Adrenal gland (tissue), 12 donors: ENCODE data around the gene RPS6KC1. TPM values are rescaled to one million over a fixed set of nuclear protein-coding genes. Genes with fewer than 3 reads are reported as not detected.

Experiments
- DNase-seq, 7 donors: peaks; one replicate each; pipeline ENCODE4 v3.0.0-alpha.2; 2019 to 2020
- H3K27ac ChIP-seq, 5 donors: fragments of 200-600 bp; sonication (generic) in 4 of 5; 1 replicate in 3 of 5; 2 replicates in 2 of 5; pipeline versions ENCODE4 v1.5.1 to v1.8.0; 2016 to 2020; ENCODE audit warnings: mild to moderate bottlenecking in 1 of 5
- H3K27me3 ChIP-seq: fragments of 200-600 bp; 2 replicates; pipeline ENCODE4 v1.8.0; 2021
- H3K36me3 ChIP-seq, 2 donors: fragments of 200-600 bp; replicated peaks in 1 of 2; 1 replicate in 1 of 2; 2 replicates in 1 of 2; pipeline versions ENCODE4 v1.5.1 to v1.8.0; 2018 to 2022
- H3K4me1 ChIP-seq, 2 donors: fragments of 200-600 bp; replicated peaks in 1 of 2; 1 replicate in 1 of 2; 2 replicates in 1 of 2; pipeline versions ENCODE4 v1.5.1 to v1.8.0; 2018 to 2021
- H3K4me3 ChIP-seq, 4 donors: fragments of 200-600 bp; sonication (generic) in 3 of 4; one replicate each; pipeline ENCODE4 v1.5.1; 2016 to 2018
- H3K9me3 ChIP-seq, 3 donors: fragments of 200-600 bp; sonication (generic) in 1 of 3; replicated peaks in 1 of 3; 1 replicate in 2 of 3; 2 replicates in 1 of 3; pipeline versions ENCODE4 v1.5.1 to v1.8.0; 2016 to 2021
- POLR2A ChIP-seq, 2 donors: fragments of 450-650 bp; IDR thresholded peaks; one replicate each; pipeline ENCODE4 v1.6.1; 2017; ENCODE audit warnings: antibody characterized with exemption in 2 of 2, mild to moderate bottlenecking in 2 of 2, moderate library complexity in 1 of 2
- WGBS, 4 donors: extraction: QIAGEN DNeasy Blood & Tissue Kit in 2 of 4; methylation state at CpG; one replicate each; pipeline versions ENCODE4 v1.1.5 to v1.1.7; 2013 to 2017; 5-methylcytosine and 5-hydroxymethylcytosine counted together
- intact Hi-C, 2 donors: fragments of 100-400 bp; cut with DNase I; formaldehyde crosslinking; loops; one replicate each; pipeline versions ENCODE4 v1.14.1 to v1.15.0; 2022 to 2023
- polyA plus RNA-seq, 3 donors: library from polyadenylated mRNA; stranded (reverse); fragments of 200-250 nt in 2 of 3; fragments of 350-450 nt in 1 of 3; fragmentation: Illumina TruSeq in 1 of 3; extraction: RNeasy Lipid Tissue Mini Kit (QIAGEN cat#74804) in 1 of 3; gene quantifications; one replicate each; pipeline ENCODE4 v1.2.3, GENCODE V29; 2013 to 2014
- total RNA-seq, 9 donors: library from RNA; depleted of rRNA in 4 of 9; stranded (reverse); fragments of >200 nt in 4 of 9; fragments of 120-200 nt in 1 of 9; fragmentation: NEBNext Ultra II Directional in 1 of 9; extraction: Animal tissue kit (Norgen Biotek cat#: 25700) in 1 of 9; gene quantifications; one replicate each; pipeline versions ENCODE4 v1.1.0 to v1.2.4, GENCODE V29; 2013 to 2023
- TF ChIP-seq, protein P1 (sequence below), 6 experiments: fragments of 450-650 bp in 4 of 6; fragments of 200-600 bp in 2 of 6; sonication (generic) in 1 of 6; IDR thresholded peaks; 1 replicate in 5 of 6; 2 replicates in 1 of 6; pipeline versions ENCODE4 v1.5.1 to v1.8.0; 2016 to 2021; ENCODE audit warnings: antibody characterized with exemption in 6 of 6, mild to moderate bottlenecking in 2 of 6, moderate library complexity in 1 of 6
- donor health status: healthy with polysubstance abuse.
- donor health status: Bipolar disorder and iron deficiency.
- donor health status: DM: yes; HTN: yes; CAD: no.
- donor health status: DM: no; HTN: no; CAD: no.
- donor health status: DM: no; HTN: no; CAD: no.
- donor health status: DM: yes; HTN: yes; CAD: no.

The RPS6KC1 gene
- total and polyA plus RNA-seq, 12 donors = 7.6 to 67.2 (median 26.2) TPM

DNA sequence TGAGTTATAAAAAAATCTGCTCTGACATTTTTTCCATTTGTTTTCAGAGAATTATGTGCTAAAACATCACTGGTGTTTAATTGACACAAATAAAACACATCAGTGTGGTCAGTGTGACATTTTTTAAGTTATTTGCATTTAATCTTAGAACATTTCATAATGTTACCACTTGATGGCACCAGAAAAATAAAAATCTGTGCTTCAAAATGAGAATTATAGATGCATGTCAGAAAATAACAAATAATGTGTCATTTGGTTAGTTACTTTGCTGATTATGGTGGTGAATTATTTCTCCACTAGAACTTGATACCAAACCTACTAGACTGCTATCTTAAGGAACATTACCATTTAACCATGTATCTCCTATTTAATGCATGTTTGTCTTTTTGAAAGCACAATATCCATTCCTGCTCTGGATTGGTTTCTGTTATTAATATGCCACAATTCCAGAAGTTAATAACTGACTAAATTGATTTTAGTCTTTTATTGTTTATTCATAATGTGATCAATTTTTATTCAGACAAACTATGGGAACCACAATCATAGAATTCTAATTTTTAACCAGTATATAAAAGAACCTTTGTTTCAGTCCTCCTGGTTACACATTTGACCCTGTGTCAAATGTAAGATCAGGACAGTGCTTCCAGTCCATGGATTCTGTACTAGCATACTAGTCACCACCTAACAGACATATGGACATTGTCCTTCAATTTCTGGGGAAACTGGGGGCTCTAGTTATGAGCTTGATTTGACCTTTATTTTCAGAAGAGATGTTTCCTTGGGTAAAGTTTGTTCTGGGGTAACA lies 81.0 kb downstream of the RPS6KC1 start:
- DNase-seq = no peak
- intact Hi-C loops = no loop called here
- H3K4me1 ChIP-seq = peaks cover 0 to 18% of the 10 kb centered on the region in 2 donors
- no peaks in the 10 kb centered on the region for H3K27me3 ChIP-seq
- no peak overlapping the region for H3K4me3 ChIP-seq
- no peak overlapping the region for H3K27ac ChIP-seq
- TF ChIP-seq POLR2A (IDR thresholded peaks at IDR 0.05) = no peak
- TF ChIP-seq, protein P1, sequence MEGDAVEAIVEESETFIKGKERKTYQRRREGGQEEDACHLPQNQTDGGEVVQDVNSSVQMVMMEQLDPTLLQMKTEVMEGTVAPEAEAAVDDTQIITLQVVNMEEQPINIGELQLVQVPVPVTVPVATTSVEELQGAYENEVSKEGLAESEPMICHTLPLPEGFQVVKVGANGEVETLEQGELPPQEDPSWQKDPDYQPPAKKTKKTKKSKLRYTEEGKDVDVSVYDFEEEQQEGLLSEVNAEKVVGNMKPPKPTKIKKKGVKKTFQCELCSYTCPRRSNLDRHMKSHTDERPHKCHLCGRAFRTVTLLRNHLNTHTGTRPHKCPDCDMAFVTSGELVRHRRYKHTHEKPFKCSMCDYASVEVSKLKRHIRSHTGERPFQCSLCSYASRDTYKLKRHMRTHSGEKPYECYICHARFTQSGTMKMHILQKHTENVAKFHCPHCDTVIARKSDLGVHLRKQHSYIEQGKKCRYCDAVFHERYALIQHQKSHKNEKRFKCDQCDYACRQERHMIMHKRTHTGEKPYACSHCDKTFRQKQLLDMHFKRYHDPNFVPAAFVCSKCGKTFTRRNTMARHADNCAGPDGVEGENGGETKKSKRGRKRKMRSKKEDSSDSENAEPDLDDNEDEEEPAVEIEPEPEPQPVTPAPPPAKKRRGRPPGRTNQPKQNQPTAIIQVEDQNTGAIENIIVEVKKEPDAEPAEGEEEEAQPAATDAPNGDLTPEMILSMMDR (IDR thresholded peaks at IDR 0.05) = peak in 3 of 6 experiments; percentile 6 to 23 (median 11)
- no peaks in the 10 kb centered on the region for H3K36me3 ChIP-seq
- H3K9me3 ChIP-seq = no peaks in the 10 kb centered on the region

DNA sequence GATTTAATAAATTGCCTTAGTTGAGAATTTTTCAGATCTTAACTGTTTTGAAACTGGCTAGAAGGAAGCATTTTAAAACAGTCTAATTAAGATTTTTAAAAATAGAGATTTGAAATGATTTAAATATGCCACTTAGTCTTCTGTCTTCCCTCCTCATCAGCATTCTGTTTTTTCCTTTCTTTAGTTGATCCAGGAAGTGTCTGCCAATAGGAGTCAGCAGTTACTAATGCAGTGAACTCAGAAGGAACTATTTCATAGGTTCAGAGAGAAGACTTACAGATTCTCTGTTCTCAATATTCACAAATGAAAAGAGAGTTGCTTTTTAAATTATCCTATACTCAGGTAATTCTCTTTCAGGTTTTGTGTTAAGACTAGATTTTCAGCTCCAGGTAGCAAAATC lies 84.5 kb downstream of the RPS6KC1 start:
- intact Hi-C loops = no loop called here
- H3K27ac ChIP-seq = no peak overlapping the region
- H3K36me3 ChIP-seq = no peaks in the 10 kb centered on the region
- no peaks in the 10 kb centered on the region for H3K9me3 ChIP-seq
- H3K4me3 ChIP-seq = no peak overlapping the region
- H3K27me3 ChIP-seq = no peaks in the 10 kb centered on the region
- H3K4me1 ChIP-seq = peaks cover 0 to 18% of the 10 kb centered on the region in 2 donors
- DNase-seq = no peak
- TF ChIP-seq, protein P1 (IDR thresholded peaks at IDR 0.05) = no peak
- no peak for TF ChIP-seq POLR2A (IDR thresholded peaks at IDR 0.05)

DNA sequence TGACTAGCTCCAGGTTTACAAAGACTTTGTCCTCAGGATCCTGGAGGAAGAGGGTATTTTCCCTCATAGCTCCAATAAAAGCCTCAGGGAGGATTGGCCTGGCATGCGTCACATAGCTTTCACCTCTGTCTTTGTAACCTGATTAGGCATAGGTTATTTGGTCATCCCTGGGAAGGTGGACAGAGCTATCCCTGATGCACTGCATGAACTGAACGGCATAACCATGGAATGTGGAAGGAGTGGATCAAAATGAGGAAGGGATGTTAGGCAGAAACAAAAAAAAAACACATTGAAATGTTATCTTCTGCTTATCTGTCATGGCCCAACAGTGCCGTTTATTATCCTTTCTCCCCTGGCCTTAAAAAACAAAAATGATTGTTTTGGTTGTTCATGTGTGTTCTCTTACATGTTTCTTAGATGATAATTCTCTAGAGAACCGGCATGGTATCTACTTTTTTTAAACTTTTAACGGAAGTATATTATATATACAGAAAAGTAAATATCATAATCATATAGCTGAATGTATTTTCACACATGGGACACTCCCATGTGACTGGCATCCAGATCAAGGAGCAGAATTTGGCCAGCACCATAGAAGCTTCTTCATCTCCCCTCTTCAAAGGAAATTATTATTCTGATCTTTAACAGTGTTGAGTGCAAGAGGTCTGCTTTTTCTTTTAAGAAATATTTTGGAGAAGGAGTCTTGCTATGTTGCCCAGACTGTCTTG lies 85.3 kb downstream of the RPS6KC1 start:
- TF ChIP-seq, protein P1 (IDR thresholded peaks at IDR 0.05) = no peak
- TF ChIP-seq POLR2A (IDR thresholded peaks at IDR 0.05) = no peak
- Histone ChIP-seq H3K36me3 (no peaks in the 10 kb centered on the region), H3K4me1 (peaks cover 0 to 18% of the 10 kb centered on the region in 2 donors), H3K27ac (no peak overlapping the region), H3K4me3 (no peak overlapping the region), H3K9me3 (no peaks in the 10 kb centered on the region), H3K27me3 (no peaks in the 10 kb centered on the region)
- no peak for DNase-seq
- 76 to 80% (median 77%) methylated on average over 5 of the region's 5 CpGs for WGBS, 4 donors
- intact Hi-C loops = no loop called here

DNA sequence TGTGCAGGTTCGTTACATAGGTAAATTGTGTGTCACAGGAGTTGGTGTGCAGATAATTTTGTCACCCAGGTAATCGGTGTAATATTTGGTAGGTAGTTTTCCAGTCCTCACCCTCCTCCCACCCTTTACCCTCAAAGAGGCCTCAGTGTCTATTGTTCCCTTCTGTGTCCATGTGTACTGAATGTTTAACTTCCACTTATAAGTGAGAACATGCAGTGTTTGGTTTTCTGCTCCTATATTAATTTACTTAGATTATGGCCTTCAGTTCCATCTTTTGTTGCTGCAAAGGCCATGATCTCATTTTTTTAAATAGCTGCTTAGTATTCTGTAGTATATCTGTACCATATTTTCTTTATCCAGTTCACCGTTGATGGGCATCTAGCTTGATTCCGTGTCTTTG lies 87.3 kb downstream of the RPS6KC1 start:
- intact Hi-C loops = no loop called here
- no peak for DNase-seq
- H3K36me3 ChIP-seq = no peaks in the 10 kb centered on the region
- peaks cover 0 to 18% of the 10 kb centered on the region in 2 donors for H3K4me1 ChIP-seq
- H3K27ac ChIP-seq = no peak overlapping the region
- no peak overlapping the region for H3K4me3 ChIP-seq
- no peaks in the 10 kb centered on the region for H3K27me3 ChIP-seq
- no peak for TF ChIP-seq POLR2A (IDR thresholded peaks at IDR 0.05)
- TF ChIP-seq, protein P1 (IDR thresholded peaks at IDR 0.05) = no peak
- 92 to 97% (median 94%) methylated on average over 4 of the region's 4 CpGs for WGBS, 4 donors
- no peaks in the 10 kb centered on the region for H3K9me3 ChIP-seq
